H9 (cell line): ENCODE data around the gene CACNA2D4. TPM values are rescaled to one million over a fixed set of nuclear protein-coding genes. Genes with fewer than 3 reads are reported as not detected.

Experiments used
- DNase-seq: peaks from one replicate; pipeline ENCODE4 v3.0.0-alpha.2; 2017
- H2AFZ ChIP-seq: one replicate; pipeline ENCODE4 v1.6.1; 2013; ENCODE audit warnings: mild to moderate bottlenecking, low read length, control low read depth, moderate library complexity
- H2AK5ac ChIP-seq: 2 replicates; pipeline ENCODE4 v1.6.1; 2013; ENCODE audit warnings: low read length, control low read depth, mixed read lengths; ENCODE audit not compliant: insufficient read length
- H2BK120ac ChIP-seq: one replicate; pipeline ENCODE4 v1.6.1; 2013; ENCODE audit warnings: low read depth, mild to moderate bottlenecking, low read length, control low read depth, inconsistent platforms; ENCODE audit not compliant: poor library complexity, severe bottlenecking
- H2BK12ac ChIP-seq: 2 replicates; pipeline ENCODE4 v1.6.1; 2013; ENCODE audit warnings: low read length, control low read depth, mixed read lengths, low read depth; ENCODE audit not compliant: insufficient read length
- H2BK15ac ChIP-seq: 2 replicates; pipeline ENCODE4 v1.6.1; 2013; ENCODE audit warnings: low read depth, low read length, control low read depth
- H2BK20ac ChIP-seq: one replicate; pipeline ENCODE4 v1.6.1; 2013; ENCODE audit warnings: low read depth, mild to moderate bottlenecking, low read length, control low read depth, inconsistent platforms; ENCODE audit not compliant: poor library complexity, severe bottlenecking
- H2BK5ac ChIP-seq: 2 replicates; pipeline ENCODE4 v1.6.1; 2013; ENCODE audit warnings: low read length, control low read depth, mixed read lengths; ENCODE audit not compliant: insufficient read length
- H3K14ac ChIP-seq: 2 replicates; pipeline ENCODE4 v1.6.1; 2013; ENCODE audit warnings: low read length, control low read depth; ENCODE audit not compliant: insufficient read depth
- H3K18ac ChIP-seq: 2 replicates; pipeline ENCODE4 v1.6.1; 2013; ENCODE audit warnings: low read depth, mild to moderate bottlenecking, mixed read lengths, low read length, control low read depth; ENCODE audit not compliant: insufficient read length
- H3K23ac ChIP-seq: 2 replicates; pipeline ENCODE4 v1.6.1; 2013; ENCODE audit warnings: low read length, control low read depth, mixed read lengths, low read depth; ENCODE audit not compliant: insufficient read length
- H3K23me2 ChIP-seq: 2 replicates; pipeline ENCODE4 v1.6.1; 2013; ENCODE audit warnings: low read depth, mild to moderate bottlenecking, mixed read lengths, low read length, control low read depth; ENCODE audit not compliant: insufficient read length, poor library complexity, severe bottlenecking
- H3K27ac ChIP-seq: 2 replicates; pipeline ENCODE4 v1.5.1; 2013; ENCODE audit warnings: low read length, control low read depth, mixed read lengths, low read depth; ENCODE audit not compliant: insufficient read length
- H3K27me3 ChIP-seq: 2 replicates; pipeline ENCODE4 v1.6.1; 2013; ENCODE audit warnings: low read length, control low read depth, inconsistent platforms; ENCODE audit not compliant: insufficient read depth
- H3K4ac ChIP-seq: 2 replicates; pipeline ENCODE4 v1.6.1; 2013; ENCODE audit warnings: low read depth, mild to moderate bottlenecking, control low read depth, inconsistent platforms, low read length, moderate library complexity
- H3K4me1 ChIP-seq: 2 replicates; pipeline ENCODE4 v1.6.1; 2013; ENCODE audit warnings: low read length, control low read depth, inconsistent platforms; ENCODE audit not compliant: insufficient read depth
- H3K4me2 ChIP-seq: 2 replicates; pipeline ENCODE4 v1.6.1; 2013; ENCODE audit warnings: low read length, control low read depth, mixed read lengths; ENCODE audit not compliant: insufficient read length, insufficient read depth
- H3K56ac ChIP-seq: 2 replicates; pipeline ENCODE4 v1.6.1; 2013; ENCODE audit warnings: low read depth, mild to moderate bottlenecking, mixed read lengths, low read length, control low read depth; ENCODE audit not compliant: insufficient read length
- H3K79me1 ChIP-seq: 2 replicates; pipeline ENCODE4 v1.6.1; 2013; ENCODE audit warnings: low read depth, mild to moderate bottlenecking, moderate library complexity, low read length, control low read depth, inconsistent platforms; ENCODE audit not compliant: insufficient read depth, poor library complexity, severe bottlenecking
- H3K79me2 ChIP-seq: 2 replicates; pipeline ENCODE4 v1.6.1; 2013; ENCODE audit warnings: low read length, control low read depth, inconsistent platforms; ENCODE audit not compliant: insufficient read depth
- H3K9ac ChIP-seq: 2 replicates; pipeline ENCODE4 v1.6.1; 2013; ENCODE audit warnings: low read length, control low read depth, mixed read lengths; ENCODE audit not compliant: insufficient read length; ENCODE audit errors: extremely low read depth
- H3K9me3 ChIP-seq: one replicate; pipeline ENCODE4 v1.6.1; 2013; ENCODE audit warnings: low read depth, low read length, inconsistent platforms; ENCODE audit not compliant: control insufficient read depth
- H3T11ph ChIP-seq: one replicate; pipeline ENCODE4 v1.6.1; 2013; ENCODE audit warnings: mild to moderate bottlenecking, low read length, control low read depth, inconsistent platforms
- H4K20me1 ChIP-seq: one replicate; pipeline ENCODE4 v1.6.1; 2013; ENCODE audit not compliant: control insufficient read depth, insufficient read length, insufficient read depth
- H4K5ac ChIP-seq: 2 replicates; pipeline ENCODE4 v1.6.1; 2013; ENCODE audit warnings: low read depth, mild to moderate bottlenecking, mixed read lengths, low read length, control low read depth; ENCODE audit not compliant: insufficient read length
- H4K8ac ChIP-seq: replicated peaks from 2 replicates; pipeline ENCODE4 v1.6.1; 2013; ENCODE audit warnings: low read length, control low read depth, mixed read lengths, low read depth; ENCODE audit not compliant: insufficient read length
- H4K91ac ChIP-seq: 2 replicates; pipeline ENCODE4 v1.6.1; 2013; ENCODE audit warnings: low read depth, mild to moderate bottlenecking, moderate library complexity, mixed read lengths, low read length, control low read depth; ENCODE audit not compliant: insufficient read length
- H3K27ac Mint-ChIP-seq, 3 experiments: 2 replicates in 2 of 3; 3 replicates in 1 of 3; pipeline ENCODE4 v1.8.0; 2020 to 2021; ENCODE audit warnings: mixed read lengths in 3 of 3, mild to moderate bottlenecking in 1 of 3, moderate library complexity in 1 of 3
- H3K27me3 Mint-ChIP-seq: 2 replicates; pipeline ENCODE4 v1.8.0; 2021; ENCODE audit warnings: low read depth, mild to moderate bottlenecking, moderate library complexity, mixed read lengths
- H3K36me3 Mint-ChIP-seq, 3 experiments: 2 replicates in 2 of 3; 3 replicates in 1 of 3; pipeline ENCODE4 v1.8.0; 2020 to 2021; ENCODE audit warnings: low read depth in 3 of 3, mixed read lengths in 3 of 3; ENCODE audit not compliant: insufficient read depth in 1 of 3
- H3K4me1 Mint-ChIP-seq, 2 experiments: 2 replicates each; pipeline ENCODE4 v1.8.0; 2020; ENCODE audit warnings: mixed read lengths in 2 of 2
- H3K4me3 Mint-ChIP-seq, 2 experiments: 2 replicates in 1 of 2; 3 replicates in 1 of 2; pipeline ENCODE4 v1.8.0; 2020 to 2021; ENCODE audit warnings: mild to moderate bottlenecking in 2 of 2, mixed read lengths in 2 of 2, moderate library complexity in 1 of 2
- H3K9me3 Mint-ChIP-seq, 2 experiments: 2 replicates in 1 of 2; 3 replicates in 1 of 2; pipeline ENCODE4 v1.8.0; 2020; ENCODE audit warnings: mild to moderate bottlenecking in 2 of 2, mixed read lengths in 2 of 2, moderate library complexity in 1 of 2
- WGBS: extraction: QIAGEN DNeasy Blood & Tissue Kit; methylation state at CpG from one replicate; pipeline ENCODE4 v1.1.7; 2013; ENCODE audit warnings: missing lambda C conversion rate, low lambda C conversion rate, mixed read lengths; ENCODE audit not compliant: insufficient read length; ENCODE audit errors: extremely low coverage; 5-methylcytosine and 5-hydroxymethylcytosine counted together
- total RNA-seq: library from RNA; stranded (reverse); gene quantifications from 2 replicates; pipeline ENCODE4 v1.2.1, GENCODE V29; 2021
- TF ChIP-seq, protein P1 (sequence below): fragments of 200-600 bp; sonication (generic); conservative IDR thresholded peaks from 3 replicates; pipeline ENCODE4 v1.8.0; 2021; ENCODE audit warnings: antibody characterized with exemption, mild to moderate bottlenecking

The CACNA2D4 gene
- total RNA-seq, 1 experiment from 2014 or later, result 0.79 TPM

DNA sequence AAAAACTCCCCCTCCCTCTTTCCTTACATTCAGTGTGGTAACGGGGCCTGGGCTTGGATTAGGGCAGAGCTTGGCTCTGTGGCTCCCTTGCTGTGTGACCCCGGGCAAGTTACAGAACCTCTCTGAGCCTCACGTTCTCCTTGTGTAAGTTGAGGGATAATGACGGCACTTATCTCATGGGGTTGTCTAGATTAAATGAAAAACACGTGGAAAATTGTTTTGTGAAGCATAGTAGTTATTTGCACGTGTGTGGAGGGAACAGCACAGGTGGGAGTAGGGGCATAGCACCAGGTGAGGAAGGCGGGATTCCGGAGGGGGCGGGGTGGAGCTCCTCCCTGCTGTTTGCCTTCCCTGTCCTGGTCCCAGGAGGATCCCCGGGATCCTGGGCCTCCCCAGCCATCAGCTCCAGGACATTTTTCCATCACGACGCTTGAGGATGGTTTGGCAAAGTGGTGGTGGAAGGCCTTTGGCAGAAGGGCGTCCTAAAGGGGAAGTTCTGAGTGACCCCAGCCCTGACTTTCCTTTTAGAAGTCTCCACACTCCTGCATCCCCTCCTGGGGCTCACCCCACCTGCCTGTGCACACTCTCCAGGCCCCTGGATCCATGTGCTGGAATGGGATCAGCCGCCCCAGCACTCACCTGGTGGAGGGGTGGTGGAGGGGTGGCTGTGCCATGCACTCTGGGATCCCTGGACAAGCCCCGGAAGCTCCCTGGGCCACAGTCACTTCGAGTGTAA is 75.4 kb downstream of the CACNA2D4 start:
- no peaks in the 10 kb centered on the region for H3K9me3 Mint-ChIP-seq
- Histone ChIP-seq H2BK20ac (no peak overlapping the region), H3K56ac (no peak overlapping the region), H3K14ac (no peak overlapping the region), H3K23ac (no peak overlapping the region), H3K4me2 (no peak overlapping the region), H3K9me3 (no peaks in the 10 kb centered on the region), H3K79me2 (no peaks in the 10 kb centered on the region), H4K5ac (no peak overlapping the region), H3K9ac (no peak overlapping the region), H4K91ac (no peak overlapping the region), H3K4me1 (peaks cover 6% of the 10 kb centered on the region; the same call in 1 of the 2 replicates), H2AFZ (no peak overlapping the region), H3K4ac (no peak overlapping the region), H3K23me2 (no peaks in the 10 kb centered on the region), H3T11ph (no peak overlapping the region), H2BK15ac (no peak overlapping the region), H3K18ac (no peak overlapping the region), H4K8ac (no peak overlapping the region), H2AK5ac (no peak overlapping the region), H2BK12ac (no peak overlapping the region), H2BK120ac (no peak overlapping the region), H4K20me1 (no peaks in the 10 kb centered on the region), H3K79me1 (no peaks in the 10 kb centered on the region), H3K27me3 (no peaks in the 10 kb centered on the region), H2BK5ac (no peak overlapping the region), H3K27ac (no peak overlapping the region)
- H3K36me3 Mint-ChIP-seq, result no peaks in the 10 kb centered on the region
- H3K4me1 Mint-ChIP-seq, result peaks cover 24 to 50% of the 10 kb centered on the region in 2 experiments
- H3K27ac Mint-ChIP-seq, result peak overlapping the region in 1 of 3 experiments; percentile 44; a peak in 1 of 7 replicates
- no CpG with 5 or more reads among the region's 16 CpGs for WGBS
- DNase-seq, result peak; percentile 30
- H3K27me3 Mint-ChIP-seq, result peaks cover 11% of the 10 kb centered on the region
- TF ChIP-seq, protein P1, sequence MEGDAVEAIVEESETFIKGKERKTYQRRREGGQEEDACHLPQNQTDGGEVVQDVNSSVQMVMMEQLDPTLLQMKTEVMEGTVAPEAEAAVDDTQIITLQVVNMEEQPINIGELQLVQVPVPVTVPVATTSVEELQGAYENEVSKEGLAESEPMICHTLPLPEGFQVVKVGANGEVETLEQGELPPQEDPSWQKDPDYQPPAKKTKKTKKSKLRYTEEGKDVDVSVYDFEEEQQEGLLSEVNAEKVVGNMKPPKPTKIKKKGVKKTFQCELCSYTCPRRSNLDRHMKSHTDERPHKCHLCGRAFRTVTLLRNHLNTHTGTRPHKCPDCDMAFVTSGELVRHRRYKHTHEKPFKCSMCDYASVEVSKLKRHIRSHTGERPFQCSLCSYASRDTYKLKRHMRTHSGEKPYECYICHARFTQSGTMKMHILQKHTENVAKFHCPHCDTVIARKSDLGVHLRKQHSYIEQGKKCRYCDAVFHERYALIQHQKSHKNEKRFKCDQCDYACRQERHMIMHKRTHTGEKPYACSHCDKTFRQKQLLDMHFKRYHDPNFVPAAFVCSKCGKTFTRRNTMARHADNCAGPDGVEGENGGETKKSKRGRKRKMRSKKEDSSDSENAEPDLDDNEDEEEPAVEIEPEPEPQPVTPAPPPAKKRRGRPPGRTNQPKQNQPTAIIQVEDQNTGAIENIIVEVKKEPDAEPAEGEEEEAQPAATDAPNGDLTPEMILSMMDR, result no peak
- no peak overlapping the region for H3K4me3 Mint-ChIP-seq
